Testis (tissue), 3 donors: Measurements from ENCODE around the gene MAPKBP1. TPM values are rescaled to one million over a fixed set of nuclear protein-coding genes. Genes with fewer than 3 reads are reported as not detected.

Source experiments
- DNase-seq: peaks from one replicate; pipeline ENCODE4 v3.0.0-alpha.2; 2019
- H3K27ac ChIP-seq, 2 donors: fragments of 200-600 bp; sonication (generic); one replicate each; pipeline ENCODE4 v1.5.1; 2019
- H3K27me3 ChIP-seq: fragments of 200-600 bp; sonication (generic); one replicate; pipeline ENCODE4 v1.5.1; 2019
- H3K36me3 ChIP-seq: fragments of 200-600 bp; sonication (generic); one replicate; pipeline ENCODE4 v1.5.1; 2017; ENCODE audit warnings: low read depth; ENCODE audit errors: missing control alignments
- H3K4me1 ChIP-seq: fragments of 200-600 bp; sonication (generic); one replicate; pipeline ENCODE4 v1.5.1; 2019
- H3K4me3 ChIP-seq, 2 donors: fragments of 200-600 bp; sonication (generic); one replicate each; pipeline ENCODE4 v1.5.1; 2017 to 2019
- H3K9me3 ChIP-seq: fragments of 200-600 bp; sonication (generic); one replicate; pipeline ENCODE4 v1.5.1; 2017
- POLR2A ChIP-seq: fragments of 450-650 bp; IDR thresholded peaks from one replicate; pipeline ENCODE4 v1.6.1; 2017; ENCODE audit warnings: antibody characterized with exemption, mild to moderate bottlenecking, moderate library complexity
- WGBS, 2 donors: methylation state at CpG; one replicate each; pipeline ENCODE4 v1.1.5; 2018; 5-methylcytosine and 5-hydroxymethylcytosine counted together
- intact Hi-C: fragments of 100-400 bp; cut with DNase I; formaldehyde crosslinking; loops from one replicate; pipeline ENCODE4 v1.15.1; 2023; ENCODE audit warnings: low total_unique reads
- polyA plus RNA-seq: library from polyadenylated mRNA; stranded (reverse); fragments of 350-450 nt; fragmentation: Illumina TruSeq; extraction: RNeasy Lipid Tissue Mini Kit (QIAGEN cat#74804); gene quantifications from one replicate; pipeline ENCODE4 v1.2.3, GENCODE V29; 2014; ENCODE audit warnings: low read depth, low replicate concordance; ENCODE audit not compliant: insufficient read depth
- total RNA-seq, 2 donors: library from RNA; depleted of rRNA; stranded (reverse); fragments of >200 nt; gene quantifications; one replicate each; pipeline ENCODE4 v1.2.3, GENCODE V29; 2016
- TF ChIP-seq, protein P1 (sequence below), 3 experiments: fragments of 450-650 bp in 2 of 3; fragments of 200-600 bp in 1 of 3; sonication (generic) in 1 of 3; IDR thresholded peaks; one replicate each; pipeline ENCODE4 v1.5.1; 2016 to 2019; ENCODE audit warnings: antibody characterized with exemption in 3 of 3, mild to moderate bottlenecking in 2 of 3, moderate library complexity in 1 of 3

The MAPKBP1 gene
- total and polyA plus RNA-seq, 3 donors from 2014 or later = 76.2 to 159 (median 156) TPM

DNA sequence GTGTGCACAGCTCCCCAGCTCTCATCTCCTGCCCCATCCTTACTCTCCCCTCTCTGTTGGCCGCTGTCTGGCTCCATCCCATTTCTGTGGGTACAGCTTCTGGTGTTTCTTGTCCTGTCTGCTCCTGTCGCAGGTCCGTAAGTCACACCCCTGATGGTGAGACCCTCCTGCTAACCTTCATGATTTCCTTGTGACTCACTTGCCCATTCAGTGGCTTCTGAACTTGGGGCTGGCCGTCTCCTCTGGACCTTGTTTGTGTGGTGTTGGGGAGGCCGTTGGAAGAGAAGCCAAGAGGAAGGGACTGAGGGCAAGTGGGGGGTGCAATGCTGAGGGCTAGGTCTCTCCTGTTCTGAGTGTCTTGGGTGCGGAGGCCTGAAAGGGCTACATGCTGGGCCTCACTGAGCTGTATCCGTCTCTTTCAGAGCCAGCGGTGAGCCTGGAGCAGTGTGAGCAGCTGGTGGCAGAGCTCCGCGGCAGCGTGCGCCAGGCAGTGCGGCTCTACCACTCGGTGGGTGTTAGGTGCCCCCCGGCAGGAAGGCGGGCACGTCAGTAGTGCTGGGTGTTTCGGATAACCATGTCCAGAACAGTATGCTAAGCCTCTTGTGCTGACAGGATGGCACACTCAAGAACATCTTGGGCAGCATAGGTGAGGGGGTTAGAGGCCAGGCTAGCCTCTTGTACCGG lies 49.9 kb downstream of the MAPKBP1 start:
- Histone ChIP-seq H3K4me3 (no peak overlapping the region), H3K36me3 (no peaks in the 10 kb centered on the region), H3K9me3 (no peaks in the 10 kb centered on the region), H3K27me3 (no peaks in the 10 kb centered on the region), H3K27ac (no peak overlapping the region), H3K4me1 (peaks cover 12% of the 10 kb centered on the region)
- no peak for DNase-seq
- intact Hi-C loops = no loop called here
- 89 to 98% methylated on average over 4 to 19 of the region's 19 CpGs for WGBS, 2 donors
- TF ChIP-seq, protein P1, sequence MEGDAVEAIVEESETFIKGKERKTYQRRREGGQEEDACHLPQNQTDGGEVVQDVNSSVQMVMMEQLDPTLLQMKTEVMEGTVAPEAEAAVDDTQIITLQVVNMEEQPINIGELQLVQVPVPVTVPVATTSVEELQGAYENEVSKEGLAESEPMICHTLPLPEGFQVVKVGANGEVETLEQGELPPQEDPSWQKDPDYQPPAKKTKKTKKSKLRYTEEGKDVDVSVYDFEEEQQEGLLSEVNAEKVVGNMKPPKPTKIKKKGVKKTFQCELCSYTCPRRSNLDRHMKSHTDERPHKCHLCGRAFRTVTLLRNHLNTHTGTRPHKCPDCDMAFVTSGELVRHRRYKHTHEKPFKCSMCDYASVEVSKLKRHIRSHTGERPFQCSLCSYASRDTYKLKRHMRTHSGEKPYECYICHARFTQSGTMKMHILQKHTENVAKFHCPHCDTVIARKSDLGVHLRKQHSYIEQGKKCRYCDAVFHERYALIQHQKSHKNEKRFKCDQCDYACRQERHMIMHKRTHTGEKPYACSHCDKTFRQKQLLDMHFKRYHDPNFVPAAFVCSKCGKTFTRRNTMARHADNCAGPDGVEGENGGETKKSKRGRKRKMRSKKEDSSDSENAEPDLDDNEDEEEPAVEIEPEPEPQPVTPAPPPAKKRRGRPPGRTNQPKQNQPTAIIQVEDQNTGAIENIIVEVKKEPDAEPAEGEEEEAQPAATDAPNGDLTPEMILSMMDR (IDR thresholded peaks at IDR 0.05) = no peak
- no peak for TF ChIP-seq POLR2A

DNA sequence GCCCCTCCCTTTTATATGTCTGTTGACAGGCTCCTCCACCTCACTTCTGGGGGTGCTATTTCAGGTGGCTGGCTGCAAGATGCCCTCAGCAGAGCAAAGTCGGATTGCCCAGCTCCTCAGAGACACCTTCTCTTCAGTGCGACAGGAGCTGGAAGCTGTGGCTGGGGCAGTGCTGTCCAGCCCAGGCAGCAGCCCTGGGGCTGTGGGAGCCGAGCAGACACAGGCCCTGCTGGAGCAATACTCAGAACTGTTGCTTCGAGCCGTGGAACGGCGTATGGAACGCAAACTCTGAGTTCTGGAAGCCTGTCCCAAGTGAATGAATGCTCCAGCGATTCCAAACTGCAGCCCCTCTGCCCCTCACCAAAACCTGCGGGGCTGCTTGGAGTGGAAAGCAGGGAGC lies 50.9 kb downstream of the MAPKBP1 start:
- H3K36me3 ChIP-seq = no peaks in the 10 kb centered on the region
- WGBS, 2 donors = 84 to 91% methylated on average over 10 of the region's 10 CpGs
- no peak overlapping the region for H3K27ac ChIP-seq
- DNase-seq = no peak
- TF ChIP-seq, protein P1 (IDR thresholded peaks at IDR 0.05) = no peak
- no peak for TF ChIP-seq POLR2A
- no peaks in the 10 kb centered on the region for H3K9me3 ChIP-seq
- H3K4me1 ChIP-seq = peaks cover 13% of the 10 kb centered on the region
- H3K27me3 ChIP-seq = no peaks in the 10 kb centered on the region
- intact Hi-C loops = no loop called here
- no peak overlapping the region for H3K4me3 ChIP-seq

DNA sequence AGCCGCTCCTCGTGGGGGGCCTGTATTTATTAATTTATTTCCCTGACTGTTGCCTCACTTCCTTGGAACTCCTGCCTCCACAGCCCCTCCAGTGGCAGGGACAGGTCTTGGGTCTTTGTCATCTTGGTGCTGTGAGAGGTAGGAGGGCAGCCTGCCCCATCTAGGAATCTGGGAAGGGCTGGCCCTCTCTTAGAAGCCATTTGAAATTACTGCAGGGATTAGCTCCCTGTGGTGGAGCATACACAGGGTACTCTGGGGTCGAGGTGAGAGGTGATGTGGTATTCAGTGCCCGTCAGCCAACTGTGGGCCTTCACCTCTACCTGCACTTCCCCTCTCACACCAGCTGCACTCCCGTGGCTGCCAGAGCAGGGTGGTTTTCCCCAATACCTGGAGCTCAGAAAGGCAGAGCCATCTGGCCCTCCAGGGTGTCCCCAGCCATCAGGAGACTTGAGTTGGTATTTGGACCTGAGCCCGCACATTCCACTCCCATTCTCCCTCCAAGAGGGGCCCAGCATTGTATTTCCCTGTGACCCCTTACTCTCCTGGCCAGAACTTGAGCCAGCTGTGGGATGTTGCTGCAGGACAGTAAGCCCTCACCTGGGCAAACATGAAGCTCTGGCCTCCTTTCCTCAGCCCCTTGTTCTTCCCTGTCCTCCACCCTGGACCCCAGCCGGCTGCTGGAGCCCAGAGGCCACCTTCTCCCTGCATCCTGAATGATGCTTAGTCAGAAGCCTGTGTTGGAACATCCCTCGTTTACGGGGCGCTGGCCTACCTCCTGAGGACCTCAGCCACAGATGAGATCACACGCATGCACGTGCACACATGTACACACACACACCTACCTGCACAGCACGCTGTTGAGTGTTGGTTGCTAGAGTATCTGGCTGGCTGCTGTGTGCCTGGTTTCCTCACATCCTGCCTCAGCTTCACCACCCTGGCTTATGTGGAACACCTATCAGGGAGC lies 51.6 kb downstream of the MAPKBP1 start:
- no peak overlapping the region for H3K4me3 ChIP-seq
- 81 to 83% methylated on average over 12 to 13 of the region's 13 CpGs for WGBS, 2 donors
- H3K36me3 ChIP-seq = no peaks in the 10 kb centered on the region
- H3K27me3 ChIP-seq = no peaks in the 10 kb centered on the region
- TF ChIP-seq POLR2A = no peak
- TF ChIP-seq, protein P1 (IDR thresholded peaks at IDR 0.05) = peak in 1 of 3 experiments; percentile 8
- no peak for DNase-seq
- no peaks in the 10 kb centered on the region for H3K9me3 ChIP-seq
- no peak overlapping the region for H3K27ac ChIP-seq
- intact Hi-C loops = no loop called here
- H3K4me1 ChIP-seq = peaks cover 13% of the 10 kb centered on the region

DNA sequence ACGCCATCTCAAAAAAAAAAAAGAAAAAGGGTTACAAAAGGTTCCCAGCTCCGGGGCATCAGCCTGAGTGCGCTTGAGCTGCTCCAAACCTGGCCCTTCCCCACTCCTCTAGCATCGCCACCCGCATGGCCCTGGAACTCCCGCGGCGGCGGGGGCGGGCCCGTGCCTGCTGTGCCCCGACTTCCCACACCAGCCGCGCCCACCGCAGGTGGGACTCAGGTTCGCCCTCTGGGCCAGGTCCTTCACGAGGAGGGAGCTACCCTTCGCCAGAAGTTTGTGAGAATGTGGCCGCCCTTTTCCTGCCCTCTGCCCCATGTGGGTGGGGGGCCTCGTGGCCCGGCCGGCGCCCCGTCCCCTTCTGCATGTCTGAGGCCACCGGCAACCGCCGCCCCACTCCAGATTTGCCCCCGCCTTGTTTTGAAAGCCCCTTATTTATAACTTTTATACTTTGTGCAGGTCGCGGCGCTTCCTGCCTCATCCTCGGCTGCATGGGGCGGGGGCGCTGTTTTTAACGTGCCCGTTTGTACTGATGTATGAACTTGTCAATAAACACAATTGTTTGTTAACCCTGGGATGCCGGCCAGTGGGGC lies 53.1 kb downstream of the MAPKBP1 start:
- intact Hi-C loops = no loop called here
- WGBS, 2 donors = 5 to 7% methylated on average over 29 to 37 of the region's 37 CpGs
- Histone ChIP-seq H3K9me3 (no peaks in the 10 kb centered on the region), H3K4me3 (peak overlapping the region; percentile 69 to 71), H3K4me1 (peaks cover 13% of the 10 kb centered on the region), H3K27ac (peak overlapping the region in 1 of 2 donors; percentile 88), H3K27me3 (no peaks in the 10 kb centered on the region), H3K36me3 (no peaks in the 10 kb centered on the region)
- no peak for TF ChIP-seq POLR2A
- TF ChIP-seq, protein P1 (IDR thresholded peaks at IDR 0.05) = no peak
- DNase-seq = no peak
